ENCODE data around the gene SLC66A2. TPM values are rescaled to one million over a fixed set of nuclear protein-coding genes. Genes with fewer than 3 reads are reported as not detected.

The SLC66A2 gene
- total RNA-seq, 1 experiment from 2014 or later: 21.7 TPM

DNA sequence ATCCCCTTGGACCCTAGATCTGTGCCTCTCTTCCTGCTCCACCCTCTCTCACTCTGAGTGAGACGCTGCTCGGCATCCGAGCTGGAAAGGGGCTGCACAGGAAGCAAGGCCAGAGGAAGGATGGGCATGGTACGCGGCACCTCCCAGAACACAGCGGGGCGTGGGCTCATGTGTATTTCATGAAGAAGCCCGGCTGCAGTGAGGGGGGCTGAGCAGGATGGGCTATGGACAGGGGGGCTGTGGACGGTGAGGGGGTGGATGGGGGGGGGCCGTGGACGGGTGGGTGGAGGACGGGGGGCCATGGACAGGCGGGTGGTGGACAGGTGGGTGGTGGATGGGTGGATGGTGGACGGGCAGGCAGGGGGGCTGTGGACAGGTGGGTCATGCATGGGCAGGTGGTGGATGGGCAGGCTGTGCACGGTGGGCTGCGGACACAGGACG is 28.5 kb downstream of the SLC66A2 start:
- CTCF ChIA-PET: no interaction called here
- no peaks in the 10 kb centered on the region for H3K27me3 Mint-ChIP-seq (ENCODE audit: insufficient read depth, unreplicated experiment)
- DNase-seq (ENCODE audit: unreplicated experiment): no peak
- peaks cover 38% of the 10 kb centered on the region for H3K36me3 Mint-ChIP-seq (ENCODE audit: insufficient read depth, unreplicated experiment)
- H3K4me1 Mint-ChIP-seq (ENCODE audit: insufficient read depth, unreplicated experiment): no peaks in the 10 kb centered on the region
- TF ChIP-seq, protein P1, sequence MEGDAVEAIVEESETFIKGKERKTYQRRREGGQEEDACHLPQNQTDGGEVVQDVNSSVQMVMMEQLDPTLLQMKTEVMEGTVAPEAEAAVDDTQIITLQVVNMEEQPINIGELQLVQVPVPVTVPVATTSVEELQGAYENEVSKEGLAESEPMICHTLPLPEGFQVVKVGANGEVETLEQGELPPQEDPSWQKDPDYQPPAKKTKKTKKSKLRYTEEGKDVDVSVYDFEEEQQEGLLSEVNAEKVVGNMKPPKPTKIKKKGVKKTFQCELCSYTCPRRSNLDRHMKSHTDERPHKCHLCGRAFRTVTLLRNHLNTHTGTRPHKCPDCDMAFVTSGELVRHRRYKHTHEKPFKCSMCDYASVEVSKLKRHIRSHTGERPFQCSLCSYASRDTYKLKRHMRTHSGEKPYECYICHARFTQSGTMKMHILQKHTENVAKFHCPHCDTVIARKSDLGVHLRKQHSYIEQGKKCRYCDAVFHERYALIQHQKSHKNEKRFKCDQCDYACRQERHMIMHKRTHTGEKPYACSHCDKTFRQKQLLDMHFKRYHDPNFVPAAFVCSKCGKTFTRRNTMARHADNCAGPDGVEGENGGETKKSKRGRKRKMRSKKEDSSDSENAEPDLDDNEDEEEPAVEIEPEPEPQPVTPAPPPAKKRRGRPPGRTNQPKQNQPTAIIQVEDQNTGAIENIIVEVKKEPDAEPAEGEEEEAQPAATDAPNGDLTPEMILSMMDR (IDR thresholded peaks at IDR 0.05; ENCODE audit: unreplicated experiment): no peak
- BruUV-seq (replicated peaks): no TSS peak
- POLR2A ChIA-PET: no interaction called here
- no peak overlapping the region for H3K27ac Mint-ChIP-seq (ENCODE audit: low read depth, unreplicated experiment)
- H3K9me3 Mint-ChIP-seq (ENCODE audit: unreplicated experiment): no peaks in the 10 kb centered on the region
- intact Hi-C loops (cut with micrococcal nuclease): no loop called here
- H3K4me3 Mint-ChIP-seq (ENCODE audit: unreplicated experiment): no peak overlapping the region

DNA sequence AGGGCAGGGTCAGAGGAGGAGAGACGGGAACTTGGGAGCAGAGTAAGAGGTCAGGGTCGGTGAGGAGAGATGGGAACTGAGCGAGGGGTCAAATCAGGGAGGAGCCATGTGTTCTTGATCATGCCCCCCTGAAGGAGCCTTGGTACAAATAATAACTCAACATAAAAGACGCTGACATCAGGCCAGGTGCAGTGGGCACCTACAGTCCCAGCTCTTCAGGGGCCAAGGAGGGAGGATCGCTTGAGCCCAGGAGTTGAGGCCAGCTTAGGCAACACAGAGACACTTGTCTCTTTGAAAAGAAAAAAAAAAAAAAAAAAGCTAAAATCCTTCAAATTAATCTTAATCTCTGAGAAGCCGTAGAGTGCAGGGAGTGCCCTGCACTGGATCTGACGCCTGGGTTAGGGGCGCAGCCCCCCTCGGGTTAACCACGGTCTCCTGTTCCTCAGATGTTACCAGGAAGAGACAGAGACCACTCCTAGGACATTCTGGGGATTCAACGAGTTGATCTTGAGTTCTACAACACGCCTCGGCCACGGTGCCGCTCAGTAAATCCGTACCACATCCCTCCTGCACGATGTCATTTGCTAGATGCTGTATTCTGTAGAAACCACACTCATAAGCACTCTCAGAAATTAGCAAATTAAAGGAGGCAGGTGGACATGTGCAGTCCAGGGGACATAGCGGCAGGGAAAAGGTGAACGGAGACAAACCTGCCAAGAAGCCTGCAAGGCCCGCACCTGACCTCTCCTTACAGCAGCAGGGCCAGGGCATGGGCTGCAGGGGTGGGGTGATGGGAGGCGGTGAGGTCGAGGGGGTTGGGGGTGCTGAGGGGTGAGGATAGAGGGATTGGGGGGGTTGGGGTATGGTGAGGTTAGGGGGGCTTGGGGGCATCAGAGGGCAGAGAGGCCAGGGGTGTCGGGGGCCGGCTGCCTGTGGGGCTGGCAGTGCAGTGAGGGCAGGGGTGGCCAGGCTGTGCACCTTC is 29.2 kb downstream of the SLC66A2 start:
- DNase-seq (ENCODE audit: unreplicated experiment): no peak
- TF ChIP-seq, protein P1 (IDR thresholded peaks at IDR 0.05; ENCODE audit: unreplicated experiment): no peak
- intact Hi-C loops (cut with micrococcal nuclease): no loop called here
- Mint-ChIP-seq H3K4me3 (ENCODE audit: unreplicated experiment) (no peak overlapping the region), H3K27me3 (ENCODE audit: insufficient read depth, unreplicated experiment) (no peaks in the 10 kb centered on the region), H3K27ac (ENCODE audit: low read depth, unreplicated experiment) (no peak overlapping the region), H3K36me3 (ENCODE audit: insufficient read depth, unreplicated experiment) (peaks cover 45% of the 10 kb centered on the region), H3K4me1 (ENCODE audit: insufficient read depth, unreplicated experiment) (no peaks in the 10 kb centered on the region), H3K9me3 (ENCODE audit: unreplicated experiment) (no peaks in the 10 kb centered on the region)
- ChIA-PET CTCF (no interaction called here), POLR2A (no interaction called here)
- no TSS peak for BruUV-seq (replicated peaks)

DNA sequence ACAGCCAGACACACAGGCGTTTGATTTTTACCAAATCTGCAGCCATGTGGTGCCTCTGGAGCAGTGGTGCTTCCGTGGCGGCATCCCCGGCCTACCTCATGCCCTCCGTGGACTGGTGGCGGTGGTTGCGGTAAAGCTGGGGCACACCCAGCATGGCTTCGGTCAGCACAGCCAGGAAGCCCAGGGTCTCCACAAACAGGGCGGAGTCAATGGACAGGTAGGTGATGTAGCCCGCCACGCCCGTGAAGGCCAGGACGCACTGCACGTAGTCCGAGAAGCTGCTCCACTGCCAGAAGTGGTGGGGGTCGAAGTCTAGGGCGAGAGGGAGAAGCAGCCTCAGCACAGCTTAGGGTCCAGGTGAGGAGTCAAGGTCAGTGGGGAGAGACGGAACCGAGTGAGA is 32.4 kb downstream of the SLC66A2 start:
- ChIA-PET POLR2A (no interaction called here), CTCF (interaction anchor here (0.6 kb wide), 1 partner anchor 152 kb away, joined by 3 read pairs; no protein-coding TSS in a partner anchor)
- intact Hi-C loops (cut with micrococcal nuclease): no loop called here
- Mint-ChIP-seq H3K4me3 (ENCODE audit: unreplicated experiment) (no peak overlapping the region), H3K27ac (ENCODE audit: low read depth, unreplicated experiment) (no peak overlapping the region), H3K36me3 (ENCODE audit: insufficient read depth, unreplicated experiment) (peaks cover 50% of the 10 kb centered on the region), H3K4me1 (ENCODE audit: insufficient read depth, unreplicated experiment) (no peaks in the 10 kb centered on the region), H3K9me3 (ENCODE audit: unreplicated experiment) (no peaks in the 10 kb centered on the region), H3K27me3 (ENCODE audit: insufficient read depth, unreplicated experiment) (no peaks in the 10 kb centered on the region)
- no TSS peak for BruUV-seq (replicated peaks)
- TF ChIP-seq, protein P1 (IDR thresholded peaks at IDR 0.05; ENCODE audit: unreplicated experiment): no peak
- no peak for DNase-seq (ENCODE audit: unreplicated experiment)

DNA sequence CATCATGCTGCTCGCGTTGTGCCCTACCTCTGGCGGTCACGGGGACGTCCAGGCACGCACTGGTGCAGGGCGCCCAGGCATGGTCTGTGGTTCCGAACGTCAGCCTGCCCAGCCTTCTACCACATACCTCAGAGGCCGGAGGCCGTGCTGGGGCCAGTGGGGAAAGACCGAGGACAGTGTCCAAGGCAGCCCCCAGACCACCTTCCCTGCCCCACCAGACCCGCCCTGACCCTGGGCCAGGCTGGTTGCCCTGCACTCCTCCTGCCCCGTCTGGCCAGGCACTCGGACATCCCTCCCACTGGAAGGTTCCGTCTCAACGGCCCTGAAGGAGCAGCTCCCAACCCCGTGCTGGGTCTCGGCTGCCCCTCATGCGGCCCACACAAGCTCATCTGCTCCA is 32.8 kb downstream of the SLC66A2 start:
- TF ChIP-seq, protein P1 (IDR thresholded peaks at IDR 0.05; ENCODE audit: unreplicated experiment): no peak
- Mint-ChIP-seq H3K9me3 (ENCODE audit: unreplicated experiment) (no peaks in the 10 kb centered on the region), H3K27me3 (ENCODE audit: insufficient read depth, unreplicated experiment) (no peaks in the 10 kb centered on the region), H3K4me1 (ENCODE audit: insufficient read depth, unreplicated experiment) (no peaks in the 10 kb centered on the region), H3K36me3 (ENCODE audit: insufficient read depth, unreplicated experiment) (peaks cover 45% of the 10 kb centered on the region), H3K27ac (ENCODE audit: low read depth, unreplicated experiment) (no peak overlapping the region), H3K4me3 (ENCODE audit: unreplicated experiment) (no peak overlapping the region)
- DNase-seq (ENCODE audit: unreplicated experiment): no peak
- ChIA-PET POLR2A (no interaction called here), CTCF (interaction anchor here (0.6 kb wide), 1 partner anchor 151 kb away, joined by 3 read pairs; no protein-coding TSS in a partner anchor)
- BruUV-seq (replicated peaks): no TSS peak
- intact Hi-C loops (cut with micrococcal nuclease): no loop called here
